Fibroblast of the aortic adventitia (primary cell): ENCODE measurements around the gene CER1. TPM values are rescaled to one million over a fixed set of nuclear protein-coding genes. Genes with fewer than 3 reads are reported as not detected.

Experiments
- DNase-seq: peaks from one replicate; pipeline ENCODE4 v3.0.0-alpha.2; 2010; ENCODE audit warnings: low read depth
- H3K4me3 ChIP-seq: 2 replicates; pipeline ENCODE4 v1.5.1; 2011; ENCODE audit warnings: low read depth, mild to moderate bottlenecking, control low read depth, low read length, moderate library complexity
- total RNA-seq: library from RNA; depleted of rRNA; stranded (reverse); fragments of >200 nt; gene quantifications from 2 replicates; pipeline ENCODE4 v1.2.3, GENCODE V29; 2012; ENCODE audit warnings: low replicate concordance
- TF ChIP-seq, protein P1 (sequence below): IDR thresholded peaks from 2 replicates; pipeline ENCODE4 v1.5.1; 2011; ENCODE audit warnings: mild to moderate bottlenecking, low read length, control low read depth, inconsistent platforms; ENCODE audit not compliant: insufficient read depth

Gene CER1
- total RNA-seq, 1 donor, result not detected

- TF ChIP-seq, protein P1, sequence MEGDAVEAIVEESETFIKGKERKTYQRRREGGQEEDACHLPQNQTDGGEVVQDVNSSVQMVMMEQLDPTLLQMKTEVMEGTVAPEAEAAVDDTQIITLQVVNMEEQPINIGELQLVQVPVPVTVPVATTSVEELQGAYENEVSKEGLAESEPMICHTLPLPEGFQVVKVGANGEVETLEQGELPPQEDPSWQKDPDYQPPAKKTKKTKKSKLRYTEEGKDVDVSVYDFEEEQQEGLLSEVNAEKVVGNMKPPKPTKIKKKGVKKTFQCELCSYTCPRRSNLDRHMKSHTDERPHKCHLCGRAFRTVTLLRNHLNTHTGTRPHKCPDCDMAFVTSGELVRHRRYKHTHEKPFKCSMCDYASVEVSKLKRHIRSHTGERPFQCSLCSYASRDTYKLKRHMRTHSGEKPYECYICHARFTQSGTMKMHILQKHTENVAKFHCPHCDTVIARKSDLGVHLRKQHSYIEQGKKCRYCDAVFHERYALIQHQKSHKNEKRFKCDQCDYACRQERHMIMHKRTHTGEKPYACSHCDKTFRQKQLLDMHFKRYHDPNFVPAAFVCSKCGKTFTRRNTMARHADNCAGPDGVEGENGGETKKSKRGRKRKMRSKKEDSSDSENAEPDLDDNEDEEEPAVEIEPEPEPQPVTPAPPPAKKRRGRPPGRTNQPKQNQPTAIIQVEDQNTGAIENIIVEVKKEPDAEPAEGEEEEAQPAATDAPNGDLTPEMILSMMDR, result no peak
- H3K4me3 ChIP-seq, result no peak overlapping the region
- DNase-seq, result no peak
Measured at GRCh38 chr9:14723301-14723700, 768 bp upstream of the CER1 start.

DNA sequence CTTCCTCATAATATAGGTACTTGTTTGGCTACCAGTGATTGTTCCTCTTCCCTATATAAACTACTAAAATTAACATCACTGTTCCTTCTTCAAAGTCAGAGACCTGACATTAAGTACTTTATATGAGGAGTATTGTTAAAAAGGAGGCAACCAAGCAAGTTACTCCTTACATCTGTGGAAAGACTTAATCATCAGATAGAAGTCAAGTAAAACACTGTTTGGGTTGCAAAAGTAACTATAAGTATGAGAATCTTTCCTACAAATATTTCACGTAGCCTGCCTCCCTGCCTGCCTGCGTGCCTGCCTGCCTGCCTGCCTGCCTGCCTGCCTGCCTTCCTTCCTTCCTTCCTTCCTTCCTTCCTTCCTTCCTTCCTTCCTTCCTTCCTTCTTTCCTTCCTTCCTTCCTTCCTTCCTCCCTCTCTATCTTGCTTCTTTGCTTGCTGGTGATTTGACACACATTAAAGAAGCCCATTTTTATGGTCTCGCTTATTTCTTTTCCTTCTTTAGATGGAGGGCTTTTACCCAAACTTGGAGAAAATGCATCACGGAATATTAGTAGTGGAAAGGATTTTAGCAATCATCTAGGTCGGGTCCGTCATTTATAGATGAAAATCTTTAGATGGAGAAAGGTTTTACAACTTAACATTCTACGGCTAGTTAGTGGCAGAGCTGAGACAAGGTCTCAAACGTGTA, 3.2 kb downstream of the CER1 start:
- no peak for DNase-seq
- no peak overlapping the region for H3K4me3 ChIP-seq
- TF ChIP-seq, protein P1, result no peak

DNA sequence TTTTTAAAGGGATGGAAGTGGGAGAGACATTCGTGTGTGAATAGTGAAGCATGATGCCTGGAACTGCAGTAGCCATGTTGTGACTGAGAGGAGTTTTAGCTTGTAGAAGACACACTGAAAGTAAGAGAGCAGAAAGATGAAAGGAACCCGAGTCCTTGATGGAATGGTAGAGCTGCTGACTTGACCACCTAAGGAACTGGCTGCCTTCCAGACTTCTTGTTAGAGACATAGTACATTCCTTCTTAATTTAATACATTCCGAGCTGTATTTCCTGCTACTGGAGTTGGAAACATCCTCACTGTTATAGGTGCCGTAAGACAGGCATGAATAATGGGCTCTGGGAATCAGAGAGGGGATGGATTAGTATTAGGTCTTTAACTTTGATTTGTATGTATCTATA, 7.4 kb downstream of the CER1 start:
- no peak overlapping the region for H3K4me3 ChIP-seq
- TF ChIP-seq, protein P1, result no peak
- no peak for DNase-seq

GRCh38 chr9:14713187-14713767, 9.3 kb downstream of the CER1 start:
- TF ChIP-seq, protein P1, result no peak
- DNase-seq, result no peak
- no peak overlapping the region for H3K4me3 ChIP-seq

DNA sequence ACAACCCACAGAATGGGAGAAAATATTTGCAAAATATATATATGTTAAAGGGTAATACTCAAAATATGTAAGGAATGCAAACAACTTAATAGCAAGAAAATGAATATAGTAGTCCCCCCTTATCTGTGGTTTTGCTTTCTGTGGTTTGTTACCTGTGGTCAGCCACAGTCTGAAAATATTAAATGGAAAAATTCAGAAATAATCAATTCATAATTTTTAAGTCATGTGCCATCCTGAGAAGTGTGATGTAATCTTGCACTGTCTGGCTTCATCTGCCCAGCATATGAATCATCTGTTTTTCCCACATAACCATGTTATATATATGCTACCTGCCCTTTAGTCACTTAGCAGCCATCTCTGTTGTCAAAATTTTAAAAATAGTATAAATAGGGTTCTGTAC, 11.7 kb downstream of the CER1 start:
- TF ChIP-seq, protein P1, result no peak
- peak; percentile 22 for DNase-seq

GRCh38 chr9:14706530-14707140, 15.9 kb downstream of the CER1 start:
- no peak overlapping the region for H3K4me3 ChIP-seq
- DNase-seq, result no peak
- TF ChIP-seq, protein P1, result no peak

More for the DNA sequence above, 11.7 kb downstream of the CER1 start:
- no peak overlapping the region for H3K4me3 ChIP-seq
